HG02840 (cell line): ENCODE data around the gene TRIM29.

Experiments used
- ATAC-seq: cut with Tn5 transposase; IDR thresholded peaks from one replicate; pipeline ENCODE4 v1.9.1; 2021; ENCODE audit warnings: mild to moderate bottlenecking, moderate library complexity, moderate number of reproducible peaks; ENCODE audit not compliant: unreplicated experiment, low FRiP score

The TRIM29 gene

GRCh38 chr11:120104041-120104565, 33.8 kb downstream of the TRIM29 start:
- ATAC-seq, result no peak

- no peak for ATAC-seq
These were observed 35.1 kb downstream of the TRIM29 start for GRCh38 chr11:120102864-120103122.

GRCh38 chr11:120102050-120102863, 35.7 kb downstream of the TRIM29 start:
- ATAC-seq, result no peak

- no peak for ATAC-seq
These were observed 39.4 kb downstream of the TRIM29 start for GRCh38 chr11:120098503-120099020.

GRCh38 chr11:120097721-120098385, 40.1 kb downstream of the TRIM29 start:
- ATAC-seq, result no peak

- no peak for ATAC-seq
These were observed 41.3 kb downstream of the TRIM29 start for GRCh38 chr11:120096369-120097191.

GRCh38 chr11:120095516-120095915, 42.4 kb downstream of the TRIM29 start:
- no peak for ATAC-seq

GRCh38 chr11:120091701-120092100, 46.2 kb downstream of the TRIM29 start:
- ATAC-seq, result no peak

- no peak for ATAC-seq
These were observed 46.8 kb downstream of the TRIM29 start for GRCh38 chr11:120091121-120091520.

GRCh38 chr11:120090411-120090810, 47.5 kb downstream of the TRIM29 start:
- ATAC-seq, result no peak

- ATAC-seq, result no peak
These were observed 48.6 kb downstream of the TRIM29 start for GRCh38 chr11:120089036-120090001.

- no peak for ATAC-seq
These were observed 49.9 kb downstream of the TRIM29 start for GRCh38 chr11:120088056-120088455.

GRCh38 chr11:120086651-120087050, 51.3 kb downstream of the TRIM29 start:
- ATAC-seq, result no peak

GRCh38 chr11:120079750-120080610, 57.9 kb downstream of the TRIM29 start:
- no peak for ATAC-seq

GRCh38 chr11:120078397-120078796, 59.5 kb downstream of the TRIM29 start:
- ATAC-seq, result no peak

- ATAC-seq, result no peak
These were observed 63.8 kb downstream of the TRIM29 start for GRCh38 chr11:120074076-120074475.

- no peak for ATAC-seq
These were observed 64.7 kb downstream of the TRIM29 start for GRCh38 chr11:120073196-120073595.

GRCh38 chr11:120068114-120068573, 69.8 kb downstream of the TRIM29 start:
- ATAC-seq, result no peak
